ENCODE results near the gene RNASE8. TPM values are rescaled to one million over a fixed set of nuclear protein-coding genes. Genes with fewer than 3 reads are reported as not detected.
A peak's percentile ranks its signal among the peaks of the same experiment; 100 is the strongest.

RNASE8 gene
- total RNA-seq, 1 donor from 2014 or later = not detected

- Mint-ChIP-seq H3K9me3 (ENCODE audit: unreplicated experiment) (no peaks in the 10 kb centered on the region), H3K36me3 (ENCODE audit: low read depth, unreplicated experiment) (no peaks in the 10 kb centered on the region), H3K27ac (ENCODE audit: unreplicated experiment) (peak overlapping the region; percentile 79), H3K4me3 (ENCODE audit: unreplicated experiment) (peak overlapping the region; percentile 66), H3K27me3 (ENCODE audit: low read depth, unreplicated experiment) (no peaks in the 10 kb centered on the region), H3K4me1 (ENCODE audit: low read depth, unreplicated experiment) (peaks cover 46% of the 10 kb centered on the region)
- no peak overlapping the region for H3K4me3 ChIP-seq (ENCODE audit: insufficient read depth, low read depth, low read length)
- no peaks in the 10 kb centered on the region for H3K79me2 ChIP-seq (ENCODE audit: insufficient read depth, low read length)
- DNase-seq (ENCODE audit: low read depth) (no peak), FAIRE-seq (no peak)
- no peaks in the 10 kb centered on the region for H3K27me3 ChIP-seq (ENCODE audit: insufficient read depth, low read length)
- no peaks in the 10 kb centered on the region for H3K9me3 ChIP-seq (ENCODE audit: insufficient read depth, low read depth, low read length)
- no peak overlapping the region for H3K27ac ChIP-seq (ENCODE audit: low read depth, low read length)
- H3K4me2 ChIP-seq (ENCODE audit: low read length) = peak overlapping the region; percentile 50
- no peak for TF ChIP-seq EZH2 (IDR thresholded peaks at IDR 0.05; ENCODE audit: insufficient read depth, low read length)
- TF ChIP-seq, protein P1, sequence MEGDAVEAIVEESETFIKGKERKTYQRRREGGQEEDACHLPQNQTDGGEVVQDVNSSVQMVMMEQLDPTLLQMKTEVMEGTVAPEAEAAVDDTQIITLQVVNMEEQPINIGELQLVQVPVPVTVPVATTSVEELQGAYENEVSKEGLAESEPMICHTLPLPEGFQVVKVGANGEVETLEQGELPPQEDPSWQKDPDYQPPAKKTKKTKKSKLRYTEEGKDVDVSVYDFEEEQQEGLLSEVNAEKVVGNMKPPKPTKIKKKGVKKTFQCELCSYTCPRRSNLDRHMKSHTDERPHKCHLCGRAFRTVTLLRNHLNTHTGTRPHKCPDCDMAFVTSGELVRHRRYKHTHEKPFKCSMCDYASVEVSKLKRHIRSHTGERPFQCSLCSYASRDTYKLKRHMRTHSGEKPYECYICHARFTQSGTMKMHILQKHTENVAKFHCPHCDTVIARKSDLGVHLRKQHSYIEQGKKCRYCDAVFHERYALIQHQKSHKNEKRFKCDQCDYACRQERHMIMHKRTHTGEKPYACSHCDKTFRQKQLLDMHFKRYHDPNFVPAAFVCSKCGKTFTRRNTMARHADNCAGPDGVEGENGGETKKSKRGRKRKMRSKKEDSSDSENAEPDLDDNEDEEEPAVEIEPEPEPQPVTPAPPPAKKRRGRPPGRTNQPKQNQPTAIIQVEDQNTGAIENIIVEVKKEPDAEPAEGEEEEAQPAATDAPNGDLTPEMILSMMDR (IDR thresholded peaks at IDR 0.05; ENCODE audit: insufficient read depth, low read depth, low read length) = no peak
- H3K36me3 ChIP-seq (ENCODE audit: insufficient read depth, low read length) = no peaks in the 10 kb centered on the region
- H3K4me1 ChIP-seq (ENCODE audit: insufficient read depth, low read length) = peaks cover 25% of the 10 kb centered on the region
- peak overlapping the region; percentile 69 for H2AFZ ChIP-seq (ENCODE audit: low read depth, low read length)
- no peaks in the 10 kb centered on the region for H4K20me1 ChIP-seq (ENCODE audit: insufficient read depth, low read length)
- H3K9ac ChIP-seq (ENCODE audit: low read length) = peak overlapping the region; percentile 26
These were observed 48.5 kb downstream of the RNASE8 start for GRCh38 chr14:21106176-21106497.

GRCh38 chr14:21106498-21107282 lies 49.1 kb downstream of the RNASE8 start:
- Histone ChIP-seq H3K36me3 (ENCODE audit: insufficient read depth, low read length) (no peaks in the 10 kb centered on the region), H3K27me3 (ENCODE audit: insufficient read depth, low read length) (no peaks in the 10 kb centered on the region), H3K4me2 (ENCODE audit: low read length) (peak overlapping the region; percentile 50), H3K4me1 (ENCODE audit: insufficient read depth, low read length) (peaks cover 25% of the 10 kb centered on the region), H3K79me2 (ENCODE audit: insufficient read depth, low read length) (no peaks in the 10 kb centered on the region), H3K9me3 (ENCODE audit: insufficient read depth, low read depth, low read length) (no peaks in the 10 kb centered on the region), H2AFZ (ENCODE audit: low read depth, low read length) (peak overlapping the region; percentile 69), H3K27ac (ENCODE audit: low read depth, low read length) (peak overlapping the region; percentile 28), H3K9ac (ENCODE audit: low read length) (peak overlapping the region; percentile 26), H3K4me3 (ENCODE audit: insufficient read depth, low read depth, low read length) (peak overlapping the region; percentile 13), H4K20me1 (ENCODE audit: insufficient read depth, low read length) (no peaks in the 10 kb centered on the region)
- Mint-ChIP-seq H3K36me3 (ENCODE audit: low read depth, unreplicated experiment) (no peaks in the 10 kb centered on the region), H3K4me3 (ENCODE audit: unreplicated experiment) (peak overlapping the region; percentile 66), H3K9me3 (ENCODE audit: unreplicated experiment) (no peaks in the 10 kb centered on the region), H3K27ac (ENCODE audit: unreplicated experiment) (peak overlapping the region; percentile 79), H3K4me1 (ENCODE audit: low read depth, unreplicated experiment) (peaks cover 42% of the 10 kb centered on the region), H3K27me3 (ENCODE audit: low read depth, unreplicated experiment) (no peaks in the 10 kb centered on the region)
- no peak for FAIRE-seq
- DNase-seq (ENCODE audit: low read depth) = peak; percentile 57
- no peak for TF ChIP-seq EZH2 (IDR thresholded peaks at IDR 0.05; ENCODE audit: insufficient read depth, low read length)
- TF ChIP-seq, protein P1 (IDR thresholded peaks at IDR 0.05; ENCODE audit: insufficient read depth, low read depth, low read length) = peak; percentile 95

DNA sequence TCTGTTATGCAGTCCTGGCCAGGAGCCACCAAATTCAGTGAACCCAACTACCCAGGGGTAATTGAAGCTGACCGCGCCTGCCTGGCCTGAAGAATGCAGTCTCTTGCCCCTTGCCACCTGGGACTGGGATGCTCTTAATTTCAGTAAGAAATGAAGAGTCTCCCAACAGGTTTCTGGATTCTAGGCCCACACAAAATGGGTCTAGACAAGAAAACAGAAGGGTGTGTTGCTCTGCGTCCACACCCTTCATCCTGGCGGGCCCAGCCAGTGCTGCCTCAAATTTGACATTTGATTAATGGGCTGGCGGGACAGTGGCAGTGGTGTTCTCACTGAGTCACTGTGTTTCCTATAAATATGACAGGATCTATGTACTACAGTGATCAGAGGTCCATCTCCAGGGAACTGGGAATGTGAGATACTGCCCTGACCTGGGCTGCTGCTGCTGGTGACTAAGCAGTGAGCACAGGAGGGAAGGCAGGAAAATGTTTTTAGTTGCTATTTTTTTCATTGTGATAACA lies 49.7 kb downstream of the RNASE8 start:
- H3K79me2 ChIP-seq (ENCODE audit: insufficient read depth, low read length) = no peaks in the 10 kb centered on the region
- Mint-ChIP-seq H3K36me3 (ENCODE audit: low read depth, unreplicated experiment) (no peaks in the 10 kb centered on the region), H3K9me3 (ENCODE audit: unreplicated experiment) (no peaks in the 10 kb centered on the region), H3K4me3 (ENCODE audit: unreplicated experiment) (no peak overlapping the region), H3K4me1 (ENCODE audit: low read depth, unreplicated experiment) (peaks cover 36% of the 10 kb centered on the region), H3K27ac (ENCODE audit: unreplicated experiment) (peak overlapping the region; percentile 79), H3K27me3 (ENCODE audit: low read depth, unreplicated experiment) (no peaks in the 10 kb centered on the region)
- FAIRE-seq (no peak), DNase-seq (ENCODE audit: low read depth) (peak; percentile 24)
- peaks cover 25% of the 10 kb centered on the region for H3K4me1 ChIP-seq (ENCODE audit: insufficient read depth, low read length)
- no peaks in the 10 kb centered on the region for H3K9me3 ChIP-seq (ENCODE audit: insufficient read depth, low read depth, low read length)
- H3K36me3 ChIP-seq (ENCODE audit: insufficient read depth, low read length) = no peaks in the 10 kb centered on the region
- peak overlapping the region; percentile 28 for H3K27ac ChIP-seq (ENCODE audit: low read depth, low read length)
- H4K20me1 ChIP-seq (ENCODE audit: insufficient read depth, low read length) = no peaks in the 10 kb centered on the region
- no peak overlapping the region for H3K4me3 ChIP-seq (ENCODE audit: insufficient read depth, low read depth, low read length)
- H3K27me3 ChIP-seq (ENCODE audit: insufficient read depth, low read length) = no peaks in the 10 kb centered on the region
- TF ChIP-seq, protein P1 (IDR thresholded peaks at IDR 0.05; ENCODE audit: insufficient read depth, low read depth, low read length) = no peak
- TF ChIP-seq EZH2 (IDR thresholded peaks at IDR 0.05; ENCODE audit: insufficient read depth, low read length) = no peak
- peak overlapping the region; percentile 50 for H3K4me2 ChIP-seq (ENCODE audit: low read length)
- H3K9ac ChIP-seq (ENCODE audit: low read length) = peak overlapping the region; percentile 26
- H2AFZ ChIP-seq (ENCODE audit: low read depth, low read length) = peak overlapping the region; percentile 69

Data from astrocyte (in vitro differentiated cells and primary cell).